ENCODE measurements around the gene FAM53B.

The FAM53B gene

GRCh38 chr10:124724279-124725027 lies 19.7 kb downstream of the FAM53B start:
- Mint-ChIP-seq H3K4me3 (peak overlapping the region; percentile 71), H3K4me1 (peaks cover 89% of the 10 kb centered on the region), H3K27ac (peak overlapping the region; percentile 96), H3K9me3 (no peaks in the 10 kb centered on the region), H3K36me3 (peaks cover 53% of the 10 kb centered on the region)
- DNase-seq (ENCODE audit: low spot score in 2 of 2) (no peak), ATAC-seq (no peak)

DNA sequence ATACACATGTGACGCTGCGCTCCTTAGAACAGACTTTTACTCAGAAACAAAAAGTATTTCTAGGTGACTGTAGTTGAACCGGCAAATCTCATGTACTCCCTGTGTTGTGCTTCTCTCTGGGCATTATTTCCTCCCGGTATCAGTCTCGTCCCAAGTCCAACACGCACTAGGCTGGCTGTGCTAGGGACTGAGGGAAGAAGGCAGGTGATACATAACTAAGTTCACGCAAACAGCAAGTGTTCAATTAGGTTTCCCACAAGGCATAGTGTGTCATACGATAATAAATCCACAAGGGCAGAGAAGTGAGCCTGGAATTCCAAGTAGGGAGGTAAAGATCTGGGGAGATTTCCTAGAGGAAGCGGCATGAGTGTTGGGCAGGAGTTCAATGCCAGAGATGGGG lies 20.4 kb downstream of the FAM53B start:
- Mint-ChIP-seq H3K36me3 (peaks cover 59% of the 10 kb centered on the region), H3K9me3 (no peaks in the 10 kb centered on the region), H3K4me3 (peak overlapping the region; percentile 71), H3K27ac (peak overlapping the region; percentile 96), H3K4me1 (peaks cover 89% of the 10 kb centered on the region)
- DNase-seq (ENCODE audit: low spot score in 2 of 2) (no peak), ATAC-seq (no peak)

GRCh38 chr10:124722798-124723783 lies 21.1 kb downstream of the FAM53B start:
- peak; percentile 48 to 86 for DNase-seq (ENCODE audit: low spot score in 2 of 2)
- peaks cover 89% of the 10 kb centered on the region for H3K4me1 Mint-ChIP-seq

GRCh38 chr10:124721330-124722045 lies 22.7 kb downstream of the FAM53B start:
- Mint-ChIP-seq H3K4me3 (peak overlapping the region; percentile 71), H3K4me1 (peaks cover 90% of the 10 kb centered on the region), H3K27ac (peak overlapping the region; percentile 96), H3K9me3 (no peaks in the 10 kb centered on the region), H3K36me3 (peaks cover 83% of the 10 kb centered on the region)
- DNase-seq (ENCODE audit: low spot score in 2 of 2) (no peak), ATAC-seq (peak; percentile 22)

More at GRCh38 chr10:124722798-124723783, 21.1 kb downstream of the FAM53B start:
- peak; percentile 80 for ATAC-seq
- Mint-ChIP-seq H3K9me3 (no peaks in the 10 kb centered on the region), H3K27ac (peak overlapping the region; percentile 96), H3K4me3 (peak overlapping the region; percentile 71), H3K36me3 (peaks cover 67% of the 10 kb centered on the region)

DNA sequence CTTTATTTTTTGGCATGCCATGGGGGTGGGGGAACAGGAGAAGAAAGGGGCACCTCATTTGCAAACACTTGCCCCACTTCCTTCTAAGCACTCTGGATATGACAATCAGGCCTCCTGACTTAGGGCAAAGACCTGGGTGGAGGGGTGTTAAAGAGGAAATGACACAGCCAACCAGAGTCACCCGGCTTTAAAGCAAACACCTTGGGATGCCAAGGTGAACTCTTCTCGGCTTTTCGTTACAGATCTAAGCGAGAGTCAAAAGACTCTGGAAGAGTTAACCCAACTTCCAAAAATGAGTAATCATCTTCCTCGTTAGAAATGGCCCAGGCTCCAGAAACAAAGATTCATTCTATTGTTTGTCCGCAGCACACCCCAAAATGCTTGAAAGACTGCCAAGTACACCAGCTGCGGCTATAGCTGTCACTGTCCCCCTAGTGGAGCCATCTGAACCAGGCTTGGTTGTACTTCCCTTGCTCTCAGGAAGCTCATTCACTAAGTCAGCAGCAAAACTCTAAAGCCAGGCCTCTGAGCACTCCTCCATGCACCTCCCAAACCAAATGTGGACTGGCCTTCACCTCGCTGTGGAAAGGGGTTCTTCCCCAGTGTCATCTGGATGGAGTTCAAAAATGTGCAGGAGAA lies 24.8 kb downstream of the FAM53B start:
- Mint-ChIP-seq H3K4me1 (peaks cover 87% of the 10 kb centered on the region), H3K27ac (peak overlapping the region; percentile 89), H3K4me3 (peak overlapping the region; percentile 62), H3K9me3 (no peaks in the 10 kb centered on the region), H3K36me3 (peaks cover 74% of the 10 kb centered on the region)
- ATAC-seq: peak; percentile 55
- DNase-seq (ENCODE audit: low spot score in 2 of 2): peak in 1 of 2 donors; percentile 82

GRCh38 chr10:124717911-124718741 lies 26.1 kb downstream of the FAM53B start:
- ATAC-seq (peak; percentile 85), DNase-seq (ENCODE audit: low spot score in 2 of 2) (peak; percentile 64 to 88)
- peaks cover 85% of the 10 kb centered on the region for H3K4me1 Mint-ChIP-seq
- no peaks in the 10 kb centered on the region for H3K9me3 Mint-ChIP-seq
- peak overlapping the region; percentile 62 for H3K4me3 Mint-ChIP-seq
- peaks cover 64% of the 10 kb centered on the region for H3K36me3 Mint-ChIP-seq
- H3K27ac Mint-ChIP-seq: peak overlapping the region; percentile 89

GRCh38 chr10:124717041-124717757 lies 27.0 kb downstream of the FAM53B start:
- DNase-seq (ENCODE audit: low spot score in 2 of 2): no peak
- H3K9me3 Mint-ChIP-seq: no peaks in the 10 kb centered on the region
- H3K4me1 Mint-ChIP-seq: peaks cover 85% of the 10 kb centered on the region
- H3K27ac Mint-ChIP-seq: peak overlapping the region; percentile 89
- no peak for ATAC-seq
- H3K36me3 Mint-ChIP-seq: peaks cover 69% of the 10 kb centered on the region
- peak overlapping the region; percentile 62 for H3K4me3 Mint-ChIP-seq

GRCh38 chr10:124716369-124716768 lies 27.8 kb downstream of the FAM53B start:
- ATAC-seq: no peak
- H3K4me3 Mint-ChIP-seq: peak overlapping the region; percentile 62
- H3K27ac Mint-ChIP-seq: peak overlapping the region; percentile 89
- H3K4me1 Mint-ChIP-seq: peaks cover 76% of the 10 kb centered on the region
- H3K9me3 Mint-ChIP-seq: no peaks in the 10 kb centered on the region
- peaks cover 66% of the 10 kb centered on the region for H3K36me3 Mint-ChIP-seq
- DNase-seq (ENCODE audit: low spot score in 2 of 2): no peak

- Mint-ChIP-seq H3K4me1 (peaks cover 80% of the 10 kb centered on the region), H3K36me3 (peaks cover 68% of the 10 kb centered on the region), H3K4me3 (peak overlapping the region; percentile 62), H3K9me3 (no peaks in the 10 kb centered on the region), H3K27ac (peak overlapping the region; percentile 89)
- DNase-seq (ENCODE audit: low spot score in 2 of 2): no peak
- ATAC-seq: no peak
Measured at GRCh38 chr10:124715439-124715838, 28.7 kb downstream of the FAM53B start.

GRCh38 chr10:124713679-124714255 lies 30.4 kb downstream of the FAM53B start:
- DNase-seq (ENCODE audit: low spot score in 2 of 2): no peak
- peak overlapping the region; percentile 92 for H3K27ac Mint-ChIP-seq
- H3K36me3 Mint-ChIP-seq: peaks cover 52% of the 10 kb centered on the region
- peaks cover 86% of the 10 kb centered on the region for H3K4me1 Mint-ChIP-seq
- no peaks in the 10 kb centered on the region for H3K9me3 Mint-ChIP-seq
- peak overlapping the region; percentile 3 for H3K4me3 Mint-ChIP-seq
- no peak for ATAC-seq

GRCh38 chr10:124712704-124713407 lies 31.3 kb downstream of the FAM53B start:
- ATAC-seq (no peak), DNase-seq (ENCODE audit: low spot score in 2 of 2) (no peak)
- Mint-ChIP-seq H3K9me3 (no peaks in the 10 kb centered on the region), H3K4me3 (peak overlapping the region; percentile 21), H3K27ac (peak overlapping the region; percentile 92), H3K36me3 (peaks cover 49% of the 10 kb centered on the region), H3K4me1 (peaks cover 86% of the 10 kb centered on the region)

- ATAC-seq: no peak
- Mint-ChIP-seq H3K4me1 (peaks cover 84% of the 10 kb centered on the region), H3K27ac (peak overlapping the region; percentile 99)
Measured at GRCh38 chr10:124711145-124711544, 33.0 kb downstream of the FAM53B start.

More at GRCh38 chr10:124711145-124711544, 33.0 kb downstream of the FAM53B start:
- Mint-ChIP-seq H3K4me3 (no peak overlapping the region), H3K36me3 (peaks cover 41% of the 10 kb centered on the region), H3K9me3 (no peaks in the 10 kb centered on the region)
- no peak for DNase-seq (ENCODE audit: low spot score in 2 of 2)

Data from stimulated activated effector memory CD8-positive, alpha-beta T cell treated with anti-CD3 and anti-CD28 coated beads, Interleukin-12 subunit alpha, Interleukin-12 subunit beta, amount 100 ng/mL, for 72 hours (primary cell).